Measurements from ENCODE around the gene DYNLT2B.
A peak's percentile ranks its signal among the peaks of the same experiment; 100 is the strongest.
"Not testable (repeated sequence)": the region's sequence is repeated elsewhere in the genome, so short reads cannot be mapped to it uniquely, and the experiment has no call there.

DYNLT2B gene

GRCh38 chr3:196315821-196316220 is 2.2 kb downstream of the DYNLT2B start:
- no peak overlapping the region for H3K4me3 ChIP-seq (ENCODE audit: low read depth, low read length)
- no peak for TF ChIP-seq CTCF (IDR thresholded peaks at IDR 0.05; ENCODE audit: borderline replicate concordance, insufficient read depth, low read depth, low read length)

GRCh38 chr3:196314597-196314996 is 3.4 kb downstream of the DYNLT2B start:
- no peak for TF ChIP-seq CTCF (IDR thresholded peaks at IDR 0.05; ENCODE audit: borderline replicate concordance, insufficient read depth, low read depth, low read length)

GRCh38 chr3:196314086-196314485 is 4.0 kb downstream of the DYNLT2B start:
- not testable (repeated sequence) for H3K4me3 ChIP-seq (ENCODE audit: low read depth, low read length)

More at GRCh38 chr3:196314597-196314996, 3.4 kb downstream of the DYNLT2B start:
- no peak overlapping the region for H3K4me3 ChIP-seq (ENCODE audit: low read depth, low read length)

GRCh38 chr3:196302960-196303359 is 15.1 kb downstream of the DYNLT2B start:
- not testable (repeated sequence) for H3K4me3 ChIP-seq (ENCODE audit: low read depth, low read length)

GRCh38 chr3:196302551-196302950 is 15.5 kb downstream of the DYNLT2B start:
- not testable (repeated sequence) for H3K4me3 ChIP-seq (ENCODE audit: low read depth, low read length)

GRCh38 chr3:196298521-196298920 is 19.5 kb downstream of the DYNLT2B start:
- no peak overlapping the region for H3K4me3 ChIP-seq (ENCODE audit: low read depth, low read length)
- no peak for TF ChIP-seq CTCF (IDR thresholded peaks at IDR 0.05; ENCODE audit: borderline replicate concordance, insufficient read depth, low read depth, low read length)

GRCh38 chr3:196292286-196292923 is 25.6 kb downstream of the DYNLT2B start:
- TF ChIP-seq CTCF (IDR thresholded peaks at IDR 0.05; ENCODE audit: borderline replicate concordance, insufficient read depth, low read depth, low read length), result peak; percentile 38; the same call in 1 of the 2 replicates
- no peak overlapping the region for H3K4me3 ChIP-seq (ENCODE audit: low read depth, low read length)

- peak overlapping the region; percentile 95 for H3K4me3 ChIP-seq (ENCODE audit: low read depth, low read length)
- no peak for TF ChIP-seq CTCF (IDR thresholded peaks at IDR 0.05; ENCODE audit: borderline replicate concordance, insufficient read depth, low read depth, low read length)
These were observed 29.9 kb downstream of the DYNLT2B start for GRCh38 chr3:196288141-196288460.

GRCh38 chr3:196287440-196288140 is 30.4 kb downstream of the DYNLT2B start, which contains the start of gene PCYT1A:
PCYT1A (minus strand) TSS chr3:196287726; CDS start chr3:196270531, 17,195 bp downstream.
- H3K4me3 ChIP-seq (ENCODE audit: low read depth, low read length), result peak within 1 kb of the TSS; percentile 95
- TF ChIP-seq CTCF (IDR thresholded peaks at IDR 0.05; ENCODE audit: borderline replicate concordance, insufficient read depth, low read depth, low read length), result no peak
